Loucy (cell line): ENCODE measurements around the gene SLC22A24.

Experiments
- CTCF ChIP-seq: fragments of 200-600 bp; sonication (generic); conservative IDR thresholded peaks from 2 replicates; pipeline ENCODE4 v1.5.1; 2014; ENCODE audit warnings: mild to moderate bottlenecking, antibody characterized with exemption, low read length
- EZH2phosphoT487 ChIP-seq: fragments of 200-600 bp; IDR thresholded peaks from 2 replicates; pipeline ENCODE4 v1.6.1; 2018; ENCODE audit warnings: antibody characterized with exemption, mild to moderate bottlenecking, moderate library complexity, borderline replicate concordance

- no peak for TF ChIP-seq CTCF
- no peak for TF ChIP-seq EZH2phosphoT487
Measured at GRCh38 chr11:63144121-63144520, at the start of gene SLC22A24.
